ENCODE measurements around the gene PLK3.
"Not testable (repeated sequence)": the region's sequence is repeated elsewhere in the genome, so short reads cannot be mapped to it uniquely, and the experiment has no call there.

GRCh38 chr1:44824392-44824791, 24.2 kb downstream of the PLK3 start:
- TF ChIP-seq CTCF (IDR thresholded peaks at IDR 0.05); ZFX (IDR thresholded peaks at IDR 0.05; ENCODE audit: borderline replicate concordance): not testable (repeated sequence)
